IMR-90 (cell line): Measurements from ENCODE around the gene BMP7. TPM values are rescaled to one million over a fixed set of nuclear protein-coding genes. Genes with fewer than 3 reads are reported as not detected.

ENCODE experiments used
- ATAC-seq: fragments of 200-7000 bp; cut with Tn5 transposase; 2 replicates; pipeline ENCODE4 v1.9.1; 2020; ENCODE audit warnings: low read depth, mild to moderate bottlenecking, moderate library complexity
- BruUV-seq: library from RNA; stranded (reverse); fragments of 400-500 nt; replicated peaks from 2 replicates; lab custom pipeline; 2021; lab: Mats Ljungman, UMichigan
- CTCF ChIA-PET: fragments of 300-600 bp; formaldehyde crosslinking; extraction: SDS; loops from one replicate; lab custom pipeline; 2021; ENCODE audit warnings: antibody characterized with exemption; lab: Yijun Ruan, JAX
- POLR2A ChIA-PET: fragments of 300-600 bp; sonication (Branson Sonifier 250); formaldehyde crosslinking; loops from one replicate; lab custom pipeline; 2022; ENCODE audit warnings: antibody characterized with exemption; ENCODE audit not compliant: unreplicated experiment; lab: Charles Lee
- DNase-seq: peaks from one replicate; pipeline ENCODE4 v3.0.0; 2013
- H2AFZ ChIP-seq: replicated peaks from 2 replicates; pipeline ENCODE3; 2013; ENCODE audit warnings: low read length, mild to moderate bottlenecking; ENCODE audit not compliant: poor library complexity
- H2AK5ac ChIP-seq: 2 replicates; pipeline ENCODE4 v1.6.1; 2013; ENCODE audit warnings: low read depth, low read length, inconsistent platforms
- H2AK9ac ChIP-seq: replicated peaks from 2 replicates; pipeline ENCODE3; 2013; ENCODE audit warnings: mild to moderate bottlenecking, low read depth, low read length, moderate library complexity; ENCODE audit not compliant: poor library complexity
- H2BK120ac ChIP-seq: 2 replicates; pipeline ENCODE4 v1.6.1; 2013; ENCODE audit warnings: low read depth, low read length, inconsistent platforms
- H2BK15ac ChIP-seq: 3 replicates; pipeline ENCODE4 v1.6.1; 2013; ENCODE audit warnings: low read depth, low read length, inconsistent platforms
- H2BK20ac ChIP-seq: 2 replicates; pipeline ENCODE4 v1.6.1; 2013; ENCODE audit warnings: low read depth, mild to moderate bottlenecking, inconsistent platforms, low read length, moderate library complexity
- H2BK5ac ChIP-seq: 2 replicates; pipeline ENCODE4 v1.6.1; 2013; ENCODE audit warnings: mild to moderate bottlenecking, low read depth, low read length, inconsistent platforms; ENCODE audit not compliant: poor library complexity, severe bottlenecking
- H3K14ac ChIP-seq: replicated peaks from 2 replicates; pipeline ENCODE4 v1.6.1; 2013; ENCODE audit warnings: low read depth, low read length, inconsistent platforms
- H3K18ac ChIP-seq: 2 replicates; pipeline ENCODE4 v1.6.1; 2013; ENCODE audit warnings: low read depth, low read length, control low read depth
- H3K23ac ChIP-seq: 2 replicates; pipeline ENCODE4 v1.6.1; 2013; ENCODE audit warnings: low read depth, low read length, inconsistent platforms
- H3K27ac ChIP-seq: 2 replicates; pipeline ENCODE4 v1.5.1; 2013; ENCODE audit warnings: mild to moderate bottlenecking, control low read depth, low read length; ENCODE audit not compliant: insufficient read depth
- H3K27me3 ChIP-seq: 2 replicates; pipeline ENCODE4 v1.6.1; 2013; ENCODE audit warnings: low read length; ENCODE audit not compliant: control insufficient read depth, insufficient read depth
- H3K36me3 ChIP-seq: 2 replicates; pipeline ENCODE4 v1.6.1; 2013; ENCODE audit warnings: low read length, mixed read lengths; ENCODE audit not compliant: control insufficient read depth, insufficient read depth
- H3K4ac ChIP-seq: 2 replicates; pipeline ENCODE4 v1.6.1; 2013; ENCODE audit warnings: low read depth, low read length, inconsistent platforms
- H3K4me1 ChIP-seq: 2 replicates; pipeline ENCODE4 v1.6.1; 2013; ENCODE audit warnings: low read length, mixed read lengths; ENCODE audit not compliant: control insufficient read depth, insufficient read depth
- H3K4me2 ChIP-seq: 2 replicates; pipeline ENCODE4 v1.6.1; 2013; ENCODE audit warnings: low read depth, mild to moderate bottlenecking, control low read depth, low read length, moderate library complexity
- H3K4me3 ChIP-seq: 2 replicates; pipeline ENCODE4 v1.5.1; 2013; ENCODE audit warnings: low read depth, mild to moderate bottlenecking, control low read depth, low read length, moderate library complexity; ENCODE audit not compliant: insufficient read depth
- H3K56ac ChIP-seq: 2 replicates; pipeline ENCODE4 v1.6.1; 2013; ENCODE audit warnings: low read length, inconsistent platforms; ENCODE audit not compliant: insufficient read depth; ENCODE audit errors: extremely low read depth
- H3K79me1 ChIP-seq, 2 experiments: 2 replicates each; pipeline ENCODE4 v1.6.1; 2013; ENCODE audit warnings: low read length in 2 of 2, inconsistent platforms in 1 of 2, low read depth in 1 of 2
- H3K9ac ChIP-seq: 2 replicates; pipeline ENCODE4 v1.6.1; 2013; ENCODE audit warnings: low read depth, low read length, control low read depth
- H3K9me1 ChIP-seq: 2 replicates; pipeline ENCODE4 v1.6.1; 2013; ENCODE audit warnings: low read length, inconsistent platforms; ENCODE audit not compliant: insufficient read depth
- H3K9me3 ChIP-seq: 2 replicates; pipeline ENCODE4 v1.6.1; 2013; ENCODE audit warnings: low read length; ENCODE audit not compliant: control insufficient read depth, insufficient read depth
- H4K20me1 ChIP-seq: 2 replicates; pipeline ENCODE4 v1.6.1; 2013; ENCODE audit warnings: low read length, inconsistent platforms; ENCODE audit not compliant: insufficient read depth
- H4K5ac ChIP-seq: 2 replicates; pipeline ENCODE4 v1.6.1; 2013; ENCODE audit warnings: mild to moderate bottlenecking, low read depth, low read length, control low read depth
- H4K8ac ChIP-seq, 2 experiments: 2 replicates each; pipeline ENCODE4 v1.6.1; 2013; ENCODE audit warnings: low read depth in 2 of 2, low read length in 2 of 2, control low read depth in 1 of 2, inconsistent platforms in 1 of 2
- H4K91ac ChIP-seq: 2 replicates; pipeline ENCODE4 v1.6.1; 2013; ENCODE audit warnings: low read depth, low read length, inconsistent platforms; ENCODE audit not compliant: insufficient read depth
- CHD1 ChIP-seq: IDR thresholded peaks from 2 replicates; pipeline ENCODE4 v1.6.1; 2012; ENCODE audit warnings: low read depth, low read length, improper control_type of control experiment
- WGBS, 2 experiments: methylation state at CpG; one replicate each; pipeline versions ENCODE4 v1.1.5 to v1.1.7; 2013; ENCODE audit warnings: missing lambda C conversion rate in 2 of 2; ENCODE audit not compliant: insufficient read length in 1 of 2; ENCODE audit errors: extremely low coverage in 2 of 2; 5-methylcytosine and 5-hydroxymethylcytosine counted together
- dilution Hi-C: fragments of 300-500 bp; cut with HindIII; formaldehyde crosslinking; loops from one replicate; pipeline ENCODE4 v1.14.3; 2018; ENCODE audit warnings: low sequenced_read_pairs; ENCODE audit not compliant: unreplicated experiment
- in situ Hi-C: fragments of 300-500 bp; cut with MboI; formaldehyde crosslinking; loops from 3 replicates; pipeline ENCODE4 v1.14.3; 2019; ENCODE audit warnings: low sequenced_read_pairs, inconsistent platforms, mixed read lengths
- intact Hi-C: fragments of 100-400 bp; cut with micrococcal nuclease; formaldehyde crosslinking; loops from 2 replicates; pipeline ENCODE4 v1.10.0; 2022
- polyA plus RNA-seq, 3 experiments: library from polyadenylated mRNA; depleted of rRNA; stranded (reverse); fragments of >200 nt; gene quantifications; 2 replicates each; pipeline ENCODE4 v1.2.3, GENCODE V29; 2012; ENCODE audit warnings: low replicate concordance in 1 of 3
- total RNA-seq: library from RNA; depleted of rRNA; stranded (reverse); fragments of >200 nt; gene quantifications from 2 replicates; pipeline ENCODE4 v1.2.3, GENCODE V29; 2012

BMP7 gene
- total and polyA plus RNA-seq, 2 of the 4 experiments (the other 2 are of a cell fraction): not detected

DNA sequence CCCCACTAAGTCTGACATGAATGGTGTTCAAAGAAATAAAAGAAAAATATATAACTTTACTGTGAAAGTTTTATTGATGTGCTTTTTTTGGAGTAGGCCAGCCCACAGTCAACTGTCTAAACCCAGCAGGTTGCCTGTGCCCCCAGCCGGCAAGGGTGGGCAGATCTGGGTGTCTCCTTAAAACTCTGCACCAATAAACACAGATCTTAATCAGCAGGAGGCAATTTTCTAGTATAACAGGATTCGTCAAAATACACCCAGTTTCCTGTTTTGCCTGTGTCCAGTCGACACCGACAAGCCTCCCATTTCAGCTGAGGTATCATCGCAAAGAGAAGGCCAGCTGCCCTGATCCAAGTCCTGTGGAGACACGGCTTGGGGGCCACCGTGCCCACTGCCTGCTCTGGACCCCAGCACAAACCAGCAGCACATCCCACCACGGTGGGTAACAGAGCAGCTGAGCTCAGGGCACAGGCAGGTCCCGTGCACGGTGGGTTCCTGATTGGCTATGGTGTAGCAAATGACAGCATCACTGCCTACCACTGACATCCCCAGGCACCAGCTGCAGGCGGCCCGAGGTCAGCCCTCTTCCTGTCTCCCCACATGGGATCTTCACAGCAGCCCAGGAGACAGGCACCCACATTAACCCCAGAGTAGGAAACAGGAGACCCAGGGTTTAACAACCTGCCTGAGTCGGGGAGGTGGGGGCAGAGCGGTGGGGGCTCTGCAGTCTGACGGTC, 15.7 kb downstream of the BMP7 start:
- Histone ChIP-seq H2AK9ac (no peak overlapping the region), H3K4ac (no peak overlapping the region), H4K20me1 (no peaks in the 10 kb centered on the region), H3K27me3 (no peaks in the 10 kb centered on the region), H3K4me2 (no peak overlapping the region), H2AK5ac (no peak overlapping the region), H4K91ac (no peak overlapping the region), H2BK20ac (no peak overlapping the region), H3K4me3 (no peak overlapping the region), H4K8ac (no peak overlapping the region), H3K9me1 (no peaks in the 10 kb centered on the region), H3K4me1 (no peaks in the 10 kb centered on the region), H3K36me3 (no peaks in the 10 kb centered on the region), H2BK120ac (no peak overlapping the region), H2BK15ac (no peak overlapping the region), H4K5ac (no peak overlapping the region), H3K9ac (no peak overlapping the region), H3K23ac (no peak overlapping the region), H3K9me3 (no peaks in the 10 kb centered on the region), H3K18ac (no peak overlapping the region), H3K79me1 (no peaks in the 10 kb centered on the region), H3K27ac (no peak overlapping the region), H3K56ac (no peak overlapping the region), H2BK5ac (no peak overlapping the region), H3K14ac (no peak overlapping the region), H2AFZ (no peak overlapping the region)
- DNase-seq (no peak), ATAC-seq (no peak)
- no peak for TF ChIP-seq CHD1
- intact Hi-C loops (no loop called here), dilution Hi-C loops (no loop called here), in situ Hi-C loops (no loop called here)
- 51% methylated on average over 6 of the region's 15 CpGs; no CpG with 5 or more reads in 1 of the 2 experiments for WGBS, 2 experiments
- no TSS peak for BruUV-seq
- POLR2A ChIA-PET: no interaction called here
- CTCF ChIA-PET: no interaction called here
